Dermis microvascular lymphatic vessel endothelial cell (primary cell): ENCODE data around the gene NSMCE3. TPM values are rescaled to one million over a fixed set of nuclear protein-coding genes. Genes with fewer than 3 reads are reported as not detected.

Source experiments
- DNase-seq, 2 donors: peaks; one replicate each; pipeline versions ENCODE4 v3.0.0 to v3.0.0-alpha.2; 2010; ENCODE audit warnings: low read depth in 2 of 2
- total RNA-seq: library from RNA; depleted of rRNA; stranded (reverse); fragments of >200 nt; gene quantifications from 2 replicates; pipeline ENCODE4 v1.2.1, GENCODE V29; 2014

Gene NSMCE3
- total RNA-seq, 1 donor from 2014 or later = 4.7 TPM

DNA sequence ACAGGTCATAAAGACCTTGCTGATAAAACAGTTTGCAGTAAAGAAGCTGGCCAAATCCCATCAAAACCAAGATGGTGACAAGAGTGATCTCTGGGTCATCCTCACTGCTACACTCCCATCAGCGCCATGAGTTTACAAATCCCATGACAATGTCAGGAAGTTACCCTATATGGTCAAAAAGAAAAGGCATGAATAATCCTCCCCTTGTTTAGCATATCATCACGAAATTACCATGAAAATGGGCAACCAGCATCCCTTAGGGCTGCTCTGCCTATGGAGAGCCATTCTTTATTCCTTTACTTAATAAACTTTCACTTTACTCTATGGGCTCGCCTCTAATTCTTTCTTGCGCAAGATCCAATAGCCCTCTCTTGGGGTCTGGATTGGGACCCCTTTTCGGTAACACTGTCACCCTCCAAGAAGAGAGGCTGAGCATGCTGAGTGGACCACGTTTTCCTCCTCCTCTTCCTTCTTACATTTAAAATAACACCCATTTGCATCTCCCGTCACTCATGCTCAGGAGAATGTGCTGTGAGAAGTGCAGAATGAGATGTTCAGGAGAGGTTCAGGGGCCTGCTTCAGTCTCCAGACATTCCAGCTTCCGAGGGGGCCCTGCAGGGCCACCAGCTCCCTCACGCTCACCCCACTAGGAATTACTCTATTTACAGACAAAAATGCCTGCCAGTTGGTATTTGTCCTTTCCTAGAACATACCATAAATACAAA, 47.3 kb downstream of the NSMCE3 start:
- DNase-seq = no peak

DNA sequence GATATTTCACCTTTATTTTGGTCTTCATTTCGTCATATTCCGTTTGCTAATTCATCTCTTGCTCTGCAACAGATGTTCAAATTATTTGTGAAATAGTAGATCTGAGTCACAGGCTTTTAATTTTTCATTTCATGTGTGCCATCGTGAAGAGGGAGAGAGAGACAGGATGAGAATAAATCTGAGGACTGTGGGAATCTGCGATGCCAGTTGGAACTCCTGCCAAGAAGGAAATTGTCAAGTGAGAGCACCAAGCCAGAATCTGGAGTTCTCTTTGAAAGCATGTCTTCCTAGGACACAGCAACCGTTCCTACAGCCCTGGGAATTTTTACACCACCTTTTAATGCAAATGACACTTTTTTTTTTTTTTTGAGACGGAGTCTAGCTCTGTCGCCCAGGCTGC, 48.8 kb downstream of the NSMCE3 start:
- DNase-seq = no peak

DNA sequence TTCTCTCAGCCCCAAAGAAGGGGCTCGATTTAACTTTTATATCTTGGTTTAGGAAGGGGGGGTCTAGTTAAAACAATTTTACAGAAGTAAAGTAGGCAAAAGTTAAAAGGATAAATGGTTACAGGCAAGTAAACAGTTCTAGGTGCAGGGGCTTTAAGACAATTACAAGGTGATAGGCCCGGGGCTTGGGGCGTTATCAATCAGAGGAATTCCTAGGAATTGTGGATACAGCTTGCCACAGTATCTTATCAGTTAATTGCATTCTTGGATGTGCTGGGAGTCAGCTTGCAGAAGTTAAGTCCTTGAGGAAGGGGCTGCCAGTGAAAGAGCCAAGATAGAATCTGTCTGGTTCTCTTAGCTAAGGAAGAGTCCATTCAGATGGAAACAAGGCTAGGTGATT, 52.7 kb downstream of the NSMCE3 start:
- no peak for DNase-seq
